HepG2 (cell line): ENCODE measurements around the gene TRIM62. TPM values are rescaled to one million over a fixed set of nuclear protein-coding genes. Genes with fewer than 3 reads are reported as not detected.

Experiments
- ATAC-seq: fragments of 200-7000 bp; cut with Tn5 transposase; 3 replicates; pipeline ENCODE4 v1.9.1; 2020; ENCODE audit warnings: mild to moderate bottlenecking, moderate library complexity
- BruUV-seq: library from RNA; stranded (reverse); fragments of 400-500 nt; replicated peaks from 2 replicates; lab custom pipeline; 2021; lab: Mats Ljungman, UMichigan
- CTCF ChIA-PET: fragments of 300-600 bp; formaldehyde crosslinking; extraction: SDS; loops from one replicate; lab custom pipeline; 2021; ENCODE audit warnings: low total read pairs, inconsistent platforms, low intra/inter-chr PET ratio; lab: Yijun Ruan, JAX
- POLR2A ChIA-PET: fragments of 350-600 bp; sonication (Branson Sonifier 250); formaldehyde crosslinking; loops from one replicate; lab custom pipeline; 2020; ENCODE audit warnings: antibody characterized with exemption, inconsistent platforms; lab: Yijun Ruan, JAX
- DNase-seq: peaks from one replicate; pipeline ENCODE4 v3.0.0-alpha.2; 2015; ENCODE audit warnings: low spot score
- FAIRE-seq: peaks from 3 replicates; lab custom pipeline; 2011; peaks lifted over from hg19 to GRCh38; lab: Jason Lieb, UNC
- H2AFZ ChIP-seq: one replicate; pipeline ENCODE4 v1.6.1; 2011; ENCODE audit warnings: low read length, inconsistent platforms
- H3K27ac ChIP-seq: fragments of 300-600 bp; 3 replicates; pipeline ENCODE4 v1.8.0; 2011; ENCODE audit warnings: mixed run types, mild to moderate bottlenecking, mixed read lengths, low read length, inconsistent platforms; ENCODE audit not compliant: insufficient read depth; ENCODE audit errors: extremely low read length
- H3K27me3 ChIP-seq, 2 experiments: fragments of 200-600 bp in 1 of 2; 2 replicates in 1 of 2; 3 replicates in 1 of 2; pipeline versions ENCODE4 v1.6.0 to v1.8.0; 2011; ENCODE audit warnings: low read length in 2 of 2, mild to moderate bottlenecking in 2 of 2, moderate library complexity in 2 of 2, inconsistent platforms in 1 of 2; ENCODE audit not compliant: insufficient read depth in 2 of 2, control insufficient read depth in 1 of 2
- H3K36me3 ChIP-seq, 2 experiments: fragments of 200-600 bp in 1 of 2; replicated peaks in 1 of 2; 2 replicates in 1 of 2; 3 replicates in 1 of 2; pipeline versions ENCODE4 v1.5.1 to v1.8.0; 2011; ENCODE audit warnings: low read length in 2 of 2, inconsistent platforms in 1 of 2; ENCODE audit not compliant: insufficient read depth in 2 of 2, control insufficient read depth in 1 of 2
- H3K4me1 ChIP-seq: 2 replicates; pipeline ENCODE4 v1.5.1; 2012; ENCODE audit warnings: low read length, inconsistent platforms; ENCODE audit not compliant: insufficient read depth
- H3K4me2 ChIP-seq: 2 replicates; pipeline ENCODE4 v1.6.0; 2011; ENCODE audit warnings: low read depth, low read length, inconsistent platforms
- H3K4me3 ChIP-seq, 3 experiments: fragments of 200-600 bp in 1 of 3; sonication (generic), shearing (Covaris generic) in 1 of 3; replicated peaks in 1 of 3; 2 replicates each; pipeline ENCODE4 v1.5.1; 2011 to 2016; ENCODE audit warnings: low read length in 3 of 3, inconsistent platforms in 2 of 3, low read depth in 2 of 3, mild to moderate bottlenecking in 2 of 3, control low read depth in 1 of 3, mixed read lengths in 1 of 3; ENCODE audit not compliant: insufficient read depth in 1 of 3
- H3K79me2 ChIP-seq: one replicate; pipeline ENCODE4 v1.6.1; 2011; ENCODE audit warnings: low read length, inconsistent platforms; ENCODE audit not compliant: insufficient read depth
- H3K9ac ChIP-seq: 2 replicates; pipeline ENCODE4 v1.6.0; 2011; ENCODE audit warnings: mild to moderate bottlenecking, low read depth, low read length, inconsistent platforms; ENCODE audit not compliant: insufficient read depth
- H3K9me3 ChIP-seq: 2 replicates; pipeline ENCODE4 v1.5.1; 2012; ENCODE audit warnings: mild to moderate bottlenecking, low read length
- H4K20me1 ChIP-seq: 2 replicates; pipeline ENCODE4 v1.6.0; 2011; ENCODE audit warnings: inconsistent platforms, mild to moderate bottlenecking, low read length, moderate library complexity; ENCODE audit not compliant: insufficient read depth
- ATM ChIP-seq: fragments of 450-650 bp; IDR thresholded peaks from 2 replicates; pipeline ENCODE4 v1.7.1; 2017; ENCODE audit warnings: mild to moderate bottlenecking, borderline replicate concordance
- CERS6 ChIP-seq: sonication (generic); formaldehyde crosslinking; IDR thresholded peaks from 2 replicates; pipeline ENCODE4 v1.5.0; 2020; ENCODE audit warnings: missing genetic modification reagents
- DNMT3B ChIP-seq: conservative IDR thresholded peaks from 2 replicates; pipeline ENCODE4 v1.6.1; 2016; ENCODE audit warnings: missing biosample characterization, control low read depth
- EED ChIP-seq: sonication (generic); formaldehyde crosslinking; IDR thresholded peaks from 2 replicates; pipeline ENCODE4 v1.5.0; 2020; ENCODE audit warnings: mild to moderate bottlenecking, missing genetic modification reagents
- FOXA3 ChIP-seq: IDR thresholded peaks from 2 replicates; pipeline ENCODE4 v1.6.1; 2016; ENCODE audit warnings: missing genetic modification reagents, missing compliant biosample characterization
- HNRNPUL1 ChIP-seq: fragments of 200-400 bp; formaldehyde crosslinking; IDR thresholded peaks from 2 replicates; pipeline ENCODE4 v1.6.1; 2017; ENCODE audit warnings: low read depth, mild to moderate bottlenecking, low read length, moderate library complexity
- MBNL3 ChIP-seq: fragments of 250-450 bp; sonication (Bioruptor Pico); conservative IDR thresholded peaks from 2 replicates; pipeline ENCODE4 v1.8.0; 2022; ENCODE audit warnings: mild to moderate bottlenecking, inconsistent platforms
- SAFB2 ChIP-seq: sonication (generic); formaldehyde crosslinking; IDR thresholded peaks from 2 replicates; pipeline ENCODE4 v1.5.1; 2020; ENCODE audit warnings: missing genetic modification reagents, low read depth, mild to moderate bottlenecking, borderline replicate concordance
- ZFP36L2 ChIP-seq: sonication (generic); formaldehyde crosslinking; IDR thresholded peaks from 2 replicates; pipeline ENCODE4 v1.4.0; 2020; ENCODE audit warnings: missing genetic modification reagents
- ZKSCAN5 ChIP-seq: sonication (generic); formaldehyde crosslinking; IDR thresholded peaks from 2 replicates; pipeline ENCODE4 v1.5.1; 2020; ENCODE audit warnings: mild to moderate bottlenecking, missing genetic modification reagents
- ZNF251 ChIP-seq: sonication (generic); formaldehyde crosslinking; IDR thresholded peaks from 2 replicates; pipeline ENCODE4 v1.9.0; 2021; ENCODE audit warnings: mild to moderate bottlenecking, missing genetic modification reagents
- ZNF326 ChIP-seq: sonication (generic); formaldehyde crosslinking; IDR thresholded peaks from 2 replicates; pipeline ENCODE4 v1.4.0; 2020; ENCODE audit warnings: missing genetic modification reagents, borderline replicate concordance
- ZSCAN25 ChIP-seq: sonication (generic); formaldehyde crosslinking; IDR thresholded peaks from 2 replicates; pipeline ENCODE4 v1.8.0; 2022; ENCODE audit warnings: mild to moderate bottlenecking, missing genetic modification reagents
- WGBS: methylation state at CpG from one replicate; pipeline ENCODE4 v1.1.6; 2017; ENCODE audit warnings: low lambda C conversion rate; 5-methylcytosine and 5-hydroxymethylcytosine counted together
- in situ Hi-C: cut with HindIII; loops from 2 replicates; pipeline ENCODE4 v1.10.0; 2017; ENCODE audit warnings: low pct_unique_long_range_greater_than_20kb; ENCODE audit not compliant: extremely low pct_ligation_motif_present
- intact Hi-C: fragments of 100-400 bp; cut with micrococcal nuclease; formaldehyde crosslinking; loops from one replicate; pipeline ENCODE4 v1.10.0; 2022; ENCODE audit not compliant: unreplicated experiment
- polyA plus RNA-seq, 8 experiments: library from polyadenylated mRNA; depleted of rRNA in 3 of 8; stranded (reverse) in 7 of 8; unstranded in 1 of 8; fragments of >200 nt; fragmentation: Illumina TruSeq in 4 of 8; extraction: Trizol in 4 of 8; gene quantifications; 2 replicates each; pipeline versions ENCODE4 v1.2.1 to v1.2.3, GENCODE V29; 2011 to 2016; ENCODE audit warnings: low read depth in 4 of 8, missing spikeins in 1 of 8, mixed read lengths in 1 of 8; ENCODE audit not compliant: insufficient read depth in 1 of 8
- total RNA-seq, 5 experiments: library from RNA; depleted of rRNA; stranded (reverse); fragments of >200 nt; fragmentation: Illumina TruSeq; extraction: Trizol; gene quantifications; 2 replicates each; pipeline ENCODE4 v1.2.3, GENCODE V29; 2016; ENCODE audit warnings: low read depth in 1 of 5

The TRIM62 gene
- total and polyA plus RNA-seq, 2 of the 13 experiments (the other 11 are each of a cell fraction or from before 2014, with no cell fraction given): 0.53 to 0.57 TPM

DNA sequence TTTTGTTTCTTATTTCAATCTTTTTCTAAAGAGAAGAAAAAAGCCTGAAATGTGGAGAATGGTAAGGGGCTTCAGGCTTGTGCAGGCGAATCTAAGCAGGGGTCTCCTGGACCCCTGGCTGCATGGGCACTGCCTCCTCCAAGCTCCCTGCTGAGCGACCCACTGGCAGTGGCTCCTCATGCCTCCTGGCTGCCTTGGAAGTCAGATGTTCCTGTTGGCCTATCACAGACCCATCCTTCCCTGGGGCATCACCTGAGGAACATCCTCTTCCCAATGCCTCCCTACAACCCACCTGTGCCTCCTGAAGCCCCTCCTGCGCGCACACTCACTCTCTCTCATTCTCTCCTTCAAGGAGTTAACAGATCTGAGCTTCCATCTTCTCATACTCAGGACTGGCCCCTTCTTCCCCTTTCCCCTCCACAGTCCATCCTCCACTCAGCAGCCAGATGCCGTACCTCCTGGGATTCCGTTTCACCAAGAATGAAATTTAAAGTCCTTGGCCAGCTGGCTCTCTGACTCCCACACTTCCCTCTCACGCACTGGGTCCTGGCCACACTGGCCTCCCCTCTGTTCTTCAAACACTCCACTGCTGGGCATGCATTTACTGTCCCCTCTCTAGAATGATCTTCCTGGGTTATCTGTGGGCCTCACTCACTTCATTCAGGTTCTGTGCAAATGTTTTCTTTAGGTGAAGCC is 59.2 kb downstream of the TRIM62 start:
- TF ChIP-seq FOXA3 (CRISPR knock-in tag) (no peak), ZNF326 (CRISPR knock-in tag) (no peak), ZKSCAN5 (CRISPR knock-in tag) (no peak), SAFB2 (no peak), ATM (no peak), ZNF251 (CRISPR knock-in tag) (no peak), EED (CRISPR knock-in tag) (no peak), MBNL3 (CRISPR knock-in tag) (no peak), ZFP36L2 (CRISPR knock-in tag) (no peak), ZSCAN25 (CRISPR knock-in tag) (no peak), HNRNPUL1 (no peak), DNMT3B (CRISPR knock-in tag) (no peak), CERS6 (CRISPR knock-in tag) (no peak)
- no peak overlapping the region for H3K4me2 ChIP-seq
- FAIRE-seq: no peak
- H3K79me2 ChIP-seq: peaks cover 10% of the 10 kb centered on the region
- ChIA-PET POLR2A (no interaction called here), CTCF (no interaction called here)
- H2AFZ ChIP-seq: no peak overlapping the region
- H3K36me3 ChIP-seq: no peaks in the 10 kb centered on the region
- no peaks in the 10 kb centered on the region for H3K9me3 ChIP-seq
- DNase-seq: no peak
- no peak for ATAC-seq
- peaks cover 0 to 3% of the 10 kb centered on the region in 2 experiments; a peak in 2 of 5 replicates for H3K27me3 ChIP-seq
- H3K27ac ChIP-seq: no peak overlapping the region
- no TSS peak for BruUV-seq
- in situ Hi-C loops (no loop called here), intact Hi-C loops (loop anchor here (10.0 kb wide), 1 partner anchor 132 kb away; the partner anchor contains the start of gene ZNF362)
- no peaks in the 10 kb centered on the region for H4K20me1 ChIP-seq
- WGBS: 64% methylated on average over 7 of the region's 7 CpGs
- no peak overlapping the region for H3K9ac ChIP-seq
- H3K4me1 ChIP-seq: peaks cover 16% of the 10 kb centered on the region
- no peak overlapping the region for H3K4me3 ChIP-seq
